Activated B cell treated with CpG ODN at 0.5 μM for 24 hours (primary cell): ENCODE data around the gene KRT86. TPM values are rescaled to one million over a fixed set of nuclear protein-coding genes. Genes with fewer than 3 reads are reported as not detected.
A peak's percentile ranks its signal among the peaks of the same experiment; 100 is the strongest.
"Not testable (repeated sequence)": the region's sequence is repeated elsewhere in the genome, so short reads cannot be mapped to it uniquely, and the experiment has no call there.

ENCODE experiments used
- ATAC-seq: fragments of 200-7000 bp; cut with Tn5 transposase; one replicate; pipeline ENCODE4 v1.10.0; 2021; ENCODE audit warnings: low read depth, mild to moderate bottlenecking, moderate library complexity
- CTCF ChIA-PET: fragments of 350-600 bp; sonication (Branson Sonifier 250); formaldehyde crosslinking; loops from one replicate; lab custom pipeline; 2021; ENCODE audit warnings: antibody characterized with exemption; lab: Charles Lee
- POLR2A ChIA-PET: fragments of 350-600 bp; sonication (Branson Sonifier 250); formaldehyde crosslinking; loops from one replicate; lab custom pipeline; 2021; ENCODE audit warnings: antibody characterized with exemption; lab: Charles Lee
- DNase-seq: peaks from one replicate; pipeline ENCODE4 v3.0.0; 2022
- H3K27ac Mint-ChIP-seq: one replicate; pipeline ENCODE4 v1.8.0; 2020; ENCODE audit warnings: mixed read lengths
- H3K27me3 Mint-ChIP-seq: one replicate; pipeline ENCODE4 v1.8.0; 2021; ENCODE audit warnings: mixed read lengths
- H3K36me3 Mint-ChIP-seq: one replicate; pipeline ENCODE4 v1.8.0; 2021; ENCODE audit warnings: low read depth, mixed read lengths
- H3K4me1 Mint-ChIP-seq: one replicate; pipeline ENCODE4 v1.8.0; 2021; ENCODE audit warnings: mixed read lengths
- H3K4me3 Mint-ChIP-seq: one replicate; pipeline ENCODE4 v1.8.0; 2020; ENCODE audit warnings: mild to moderate bottlenecking, mixed read lengths
- H3K9me3 Mint-ChIP-seq: one replicate; pipeline ENCODE4 v1.8.0; 2020; ENCODE audit warnings: mixed read lengths
- intact Hi-C: fragments of 100-400 bp; cut with micrococcal nuclease; formaldehyde crosslinking; loops from one replicate; pipeline ENCODE4 v1.15.1; 2024
- total RNA-seq: library from RNA; stranded (reverse); gene quantifications from 2 replicates; pipeline ENCODE4 v1.2.3, GENCODE V29; 2022
- TF ChIP-seq, protein P1 (sequence below): fragments of 200-600 bp; IDR thresholded peaks from one replicate; pipeline ENCODE4 v1.8.0; 2022; ENCODE audit warnings: antibody characterized with exemption, mild to moderate bottlenecking

Gene KRT86
- total RNA-seq, 1 donor from 2014 or later, result not detected

DNA sequence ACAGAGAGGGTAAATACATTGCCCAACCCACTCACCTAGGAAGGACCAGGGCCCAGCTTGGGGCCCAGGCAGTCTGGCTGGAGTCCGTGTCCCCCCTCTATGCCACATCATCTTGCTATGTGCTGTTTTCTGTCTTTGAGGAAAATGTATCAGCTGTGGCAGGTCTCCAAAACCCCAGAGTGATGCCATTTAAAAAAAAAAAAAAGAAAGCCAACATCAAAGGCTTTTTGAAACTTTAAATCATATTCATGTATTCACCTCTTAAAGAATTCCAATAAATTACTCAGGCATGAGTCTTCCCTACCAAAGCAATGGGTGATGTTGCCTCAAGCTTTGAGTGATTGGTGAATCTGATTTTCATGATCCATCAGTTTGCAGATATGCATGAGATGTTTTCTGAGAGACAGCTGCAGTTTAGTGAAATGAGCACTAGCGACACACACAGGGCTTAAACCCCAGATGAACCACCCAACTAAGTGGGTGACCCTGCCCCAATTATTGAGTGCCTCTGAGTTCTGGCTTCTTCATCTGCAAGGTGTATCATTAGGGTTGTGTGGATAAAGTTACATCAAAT lies 10.8 kb downstream of the KRT86 start:
- no peaks in the 10 kb centered on the region for H3K9me3 Mint-ChIP-seq
- intact Hi-C loops, result no loop called here
- no peaks in the 10 kb centered on the region for H3K36me3 Mint-ChIP-seq
- peaks cover 4% of the 10 kb centered on the region for H3K4me1 Mint-ChIP-seq
- H3K4me3 Mint-ChIP-seq, result no peak overlapping the region
- TF ChIP-seq, protein P1, sequence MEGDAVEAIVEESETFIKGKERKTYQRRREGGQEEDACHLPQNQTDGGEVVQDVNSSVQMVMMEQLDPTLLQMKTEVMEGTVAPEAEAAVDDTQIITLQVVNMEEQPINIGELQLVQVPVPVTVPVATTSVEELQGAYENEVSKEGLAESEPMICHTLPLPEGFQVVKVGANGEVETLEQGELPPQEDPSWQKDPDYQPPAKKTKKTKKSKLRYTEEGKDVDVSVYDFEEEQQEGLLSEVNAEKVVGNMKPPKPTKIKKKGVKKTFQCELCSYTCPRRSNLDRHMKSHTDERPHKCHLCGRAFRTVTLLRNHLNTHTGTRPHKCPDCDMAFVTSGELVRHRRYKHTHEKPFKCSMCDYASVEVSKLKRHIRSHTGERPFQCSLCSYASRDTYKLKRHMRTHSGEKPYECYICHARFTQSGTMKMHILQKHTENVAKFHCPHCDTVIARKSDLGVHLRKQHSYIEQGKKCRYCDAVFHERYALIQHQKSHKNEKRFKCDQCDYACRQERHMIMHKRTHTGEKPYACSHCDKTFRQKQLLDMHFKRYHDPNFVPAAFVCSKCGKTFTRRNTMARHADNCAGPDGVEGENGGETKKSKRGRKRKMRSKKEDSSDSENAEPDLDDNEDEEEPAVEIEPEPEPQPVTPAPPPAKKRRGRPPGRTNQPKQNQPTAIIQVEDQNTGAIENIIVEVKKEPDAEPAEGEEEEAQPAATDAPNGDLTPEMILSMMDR, result no peak
- peaks cover 16% of the 10 kb centered on the region for H3K27me3 Mint-ChIP-seq
- CTCF ChIA-PET, result no interaction called here
- ATAC-seq, result no peak
- DNase-seq, result no peak
- POLR2A ChIA-PET, result no interaction called here
- no peak overlapping the region for H3K27ac Mint-ChIP-seq

DNA sequence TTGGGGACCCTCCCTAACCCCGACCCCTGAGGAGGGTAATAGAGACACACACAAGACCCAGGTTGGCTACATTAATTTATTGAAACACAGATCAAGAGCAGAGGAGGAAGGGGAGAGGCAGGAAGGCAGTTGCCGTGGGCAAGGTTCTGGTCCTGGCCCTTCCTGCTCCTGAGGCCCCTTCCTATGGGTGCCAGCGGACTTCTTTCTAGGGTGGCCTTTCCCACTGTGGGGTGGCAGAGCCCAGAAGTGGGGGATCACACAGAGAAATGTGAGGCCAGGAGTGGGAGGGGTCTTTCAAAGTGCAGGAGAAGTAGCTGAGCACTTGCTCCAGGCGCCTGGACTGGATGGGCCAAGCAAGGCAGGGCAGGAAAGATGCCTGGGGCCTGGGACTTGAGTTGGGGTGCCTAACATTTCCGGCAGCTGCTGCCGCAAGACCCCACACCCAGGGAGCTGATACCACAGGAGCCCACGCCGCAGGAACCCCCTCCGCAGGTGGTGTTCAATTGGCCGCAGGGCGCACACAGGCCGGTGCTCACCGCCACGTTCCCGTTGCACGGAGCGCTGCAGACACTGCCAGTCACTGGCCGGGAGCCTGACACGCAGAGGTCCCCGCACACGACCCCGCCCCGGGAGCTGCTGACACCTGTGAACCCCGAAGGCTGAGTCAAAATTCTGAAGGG lies 11.5 kb downstream of the KRT86 start:
- POLR2A ChIA-PET, result no interaction called here
- H3K4me3 Mint-ChIP-seq, result no peak overlapping the region
- H3K9me3 Mint-ChIP-seq, result no peaks in the 10 kb centered on the region
- intact Hi-C loops, result no loop called here
- H3K4me1 Mint-ChIP-seq, result peaks cover 4% of the 10 kb centered on the region
- H3K27ac Mint-ChIP-seq, result no peak overlapping the region
- TF ChIP-seq, protein P1, result no peak
- no peaks in the 10 kb centered on the region for H3K36me3 Mint-ChIP-seq
- DNase-seq, result no peak
- peaks cover 16% of the 10 kb centered on the region for H3K27me3 Mint-ChIP-seq
- CTCF ChIA-PET, result no interaction called here
- no peak for ATAC-seq

DNA sequence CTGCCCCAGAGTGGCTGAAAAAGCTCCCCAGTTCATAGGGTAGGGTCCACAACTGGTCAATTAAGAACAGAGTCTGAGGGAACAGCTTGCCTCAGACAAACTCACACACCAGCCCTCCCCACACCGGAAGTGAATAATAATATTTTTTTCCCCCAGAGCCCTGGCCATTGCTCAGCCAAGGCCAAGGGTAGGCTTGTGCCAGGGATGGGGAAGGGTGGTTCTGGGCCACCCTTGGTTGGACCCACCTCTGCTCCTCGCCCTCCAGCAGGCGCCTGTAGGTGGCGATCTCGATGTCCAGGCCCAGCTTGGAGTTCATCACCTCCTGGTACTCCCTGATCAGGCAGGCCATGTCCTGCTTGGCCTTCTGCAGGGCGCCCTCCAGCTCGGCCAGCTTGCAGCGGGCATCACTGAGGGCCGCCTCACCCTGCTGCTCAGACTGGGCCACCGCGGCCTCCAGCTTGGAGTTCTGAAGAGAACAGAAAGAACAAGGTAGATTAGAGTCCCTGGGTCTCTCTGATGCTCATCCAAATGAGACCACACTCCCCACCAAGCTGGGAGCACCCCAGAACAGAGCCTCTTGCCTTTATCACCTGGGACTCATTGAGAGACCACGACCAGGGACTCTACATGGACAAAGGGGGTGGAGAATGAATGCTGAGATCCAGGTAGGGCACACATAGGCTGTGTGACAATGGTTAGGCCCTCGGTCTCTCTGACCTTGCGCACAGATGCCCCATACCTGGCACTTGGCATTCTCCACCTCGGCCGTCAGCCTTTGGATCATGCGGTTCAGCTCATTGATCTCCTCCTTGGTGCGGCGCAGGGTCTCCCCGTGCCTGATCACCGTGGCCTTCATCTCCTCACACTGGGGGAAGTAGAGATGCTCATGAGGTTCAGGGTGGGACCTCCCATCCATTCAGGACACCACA lies 12.7 kb downstream of the KRT86 start:
- CTCF ChIA-PET, DNase-seq, H3K4me3 Mint-ChIP-seq, H3K9me3 Mint-ChIP-seq, H3K4me1 Mint-ChIP-seq, H3K36me3 Mint-ChIP-seq, H3K27ac Mint-ChIP-seq, POLR2A ChIA-PET, intact Hi-C loops, ATAC-seq: not testable (repeated sequence)
- peaks cover 22% of the 10 kb centered on the region for H3K27me3 Mint-ChIP-seq

DNA sequence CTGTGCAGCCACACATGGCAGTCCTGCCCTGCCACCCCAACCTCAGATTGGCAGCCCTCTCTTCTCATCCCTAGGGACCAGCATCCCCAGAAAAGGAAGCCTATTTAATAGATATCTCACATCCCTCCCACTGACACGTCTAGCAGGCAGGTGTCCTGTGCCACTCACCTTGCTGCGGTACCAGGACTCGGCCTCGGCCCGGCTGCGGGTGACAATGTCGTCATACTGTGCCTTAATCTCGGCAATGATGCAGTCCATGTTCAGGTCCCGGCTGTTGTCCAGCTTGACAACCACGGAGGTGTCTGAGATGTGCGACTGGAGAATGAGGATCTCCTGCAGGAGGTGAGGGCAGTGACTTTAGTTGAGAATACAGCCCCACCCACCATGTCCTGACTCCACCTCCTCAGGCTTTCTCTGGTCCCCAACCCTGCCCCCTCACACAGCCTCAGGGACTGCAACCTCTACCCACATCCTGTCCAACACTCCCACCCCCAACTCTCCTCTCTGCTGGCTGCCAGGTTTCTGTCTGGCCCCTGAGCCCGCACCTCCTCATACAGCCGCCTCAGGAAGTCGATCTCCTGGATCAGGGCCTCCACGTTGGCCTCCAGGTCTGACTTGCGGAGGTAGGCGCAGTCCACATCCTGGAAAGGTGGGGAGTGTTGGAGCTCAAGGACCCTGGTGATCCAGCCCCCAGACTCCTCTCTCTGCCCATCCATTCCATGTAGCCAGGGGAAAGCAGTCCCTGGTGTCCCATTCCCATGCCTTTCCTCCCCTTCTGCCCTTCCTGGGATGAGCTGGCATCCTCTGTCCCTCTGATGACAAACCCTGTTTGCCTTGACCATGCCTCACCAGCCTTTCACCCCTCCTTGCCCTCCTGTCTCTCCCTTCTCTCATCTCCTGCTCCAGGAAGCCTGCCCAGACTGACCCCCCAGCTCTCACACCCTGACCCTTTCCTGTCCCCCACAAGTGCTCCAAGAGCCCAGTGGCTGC lies 13.7 kb downstream of the KRT86 start:
- H3K36me3 Mint-ChIP-seq, CTCF ChIA-PET, DNase-seq, H3K4me1 Mint-ChIP-seq, H3K27ac Mint-ChIP-seq, intact Hi-C loops, H3K4me3 Mint-ChIP-seq, H3K9me3 Mint-ChIP-seq: not testable (repeated sequence)
- H3K27me3 Mint-ChIP-seq, result peaks cover 20% of the 10 kb centered on the region
- ATAC-seq, result peak; percentile 37
- POLR2A ChIA-PET, result interaction anchor here (0.7 kb wide), 1 partner anchor 105 kb away, joined by 3 read pairs; no protein-coding TSS in a partner anchor

DNA sequence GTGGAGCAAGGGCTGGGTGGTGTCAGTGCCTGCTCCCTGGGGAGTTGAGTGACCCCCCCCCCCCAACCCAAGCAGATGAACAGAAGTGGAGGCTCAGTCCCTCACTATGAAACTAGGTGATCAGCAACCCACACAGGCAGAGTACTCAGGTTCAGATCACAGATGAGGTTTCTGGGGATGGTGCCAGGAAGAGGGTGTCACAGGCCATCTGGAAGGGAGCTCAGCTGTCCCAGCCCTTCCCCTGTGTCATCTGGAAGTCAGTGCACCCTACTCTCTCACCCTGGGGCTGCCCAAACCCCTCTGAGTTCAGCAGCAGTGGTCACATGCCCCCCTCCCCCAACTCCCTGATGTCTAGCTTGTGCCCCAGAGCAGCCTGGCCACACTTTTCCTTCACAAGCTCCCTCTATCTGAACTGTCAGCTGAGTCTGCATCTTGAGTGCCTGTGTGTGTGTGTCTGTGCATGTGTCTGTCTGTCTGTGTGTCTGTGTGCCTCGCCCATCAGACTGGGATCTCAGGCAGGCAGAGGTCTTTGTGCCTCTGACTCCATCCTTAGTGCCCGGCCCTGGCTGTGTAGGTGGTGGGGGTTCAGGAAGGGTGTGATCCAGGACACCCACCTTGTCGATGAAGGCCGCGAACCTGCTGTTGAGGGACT lies 16.2 kb downstream of the KRT86 start:
- H3K4me1 Mint-ChIP-seq, H3K36me3 Mint-ChIP-seq, intact Hi-C loops, H3K9me3 Mint-ChIP-seq, H3K27ac Mint-ChIP-seq, POLR2A ChIA-PET, CTCF ChIA-PET, ATAC-seq, DNase-seq, H3K4me3 Mint-ChIP-seq: not testable (repeated sequence)
- peaks cover 33% of the 10 kb centered on the region for H3K27me3 Mint-ChIP-seq
